CD14-positive monocyte (primary cell): ENCODE data around the gene PLCB1. TPM values are rescaled to one million over a fixed set of nuclear protein-coding genes. Genes with fewer than 3 reads are reported as not detected.

Source experiments
- DNase-seq, 3 donors: peaks; one replicate each; pipeline ENCODE4 v3.0.0-alpha.2; 2011 to 2022
- H2AFZ ChIP-seq: 2 replicates; pipeline ENCODE4 v1.6.0; 2012; ENCODE audit warnings: mild to moderate bottlenecking, low read depth, low read length, inconsistent platforms; ENCODE audit not compliant: insufficient read depth, poor library complexity, severe bottlenecking
- H3K27ac ChIP-seq, 2 donors: 1 replicate in 1 of 2; 2 replicates in 1 of 2; pipeline ENCODE4 v1.5.1; 2012 to 2013; ENCODE audit warnings: low read length in 2 of 2, control low read depth in 1 of 2, inconsistent platforms in 1 of 2, low read depth in 1 of 2, mild to moderate bottlenecking in 1 of 2
- H3K27me3 ChIP-seq, 2 donors: one replicate each; pipeline versions ENCODE4 v1.6.0 to v1.6.1; 2011 to 2013; ENCODE audit warnings: low read length in 2 of 2; ENCODE audit not compliant: control insufficient read depth in 2 of 2, insufficient read depth in 2 of 2
- H3K36me3 ChIP-seq, 2 donors: replicated peaks in 1 of 2; 1 replicate in 1 of 2; 2 replicates in 1 of 2; pipeline versions ENCODE4 v1.5.1 to v1.6.1; 2012 to 2013; ENCODE audit warnings: low read length in 2 of 2, control low read depth in 1 of 2, inconsistent platforms in 1 of 2, mild to moderate bottlenecking in 1 of 2; ENCODE audit not compliant: insufficient read depth in 2 of 2, control insufficient read depth in 1 of 2
- H3K4me1 ChIP-seq, 2 donors: 1 replicate in 1 of 2; 2 replicates in 1 of 2; pipeline versions ENCODE4 v1.5.1 to v1.6.1; 2012 to 2013; ENCODE audit warnings: low read length in 2 of 2, control low read depth in 1 of 2, inconsistent platforms in 1 of 2, mild to moderate bottlenecking in 1 of 2, moderate library complexity in 1 of 2; ENCODE audit not compliant: insufficient read depth in 2 of 2, control insufficient read depth in 1 of 2
- H3K4me2 ChIP-seq: replicated peaks from 2 replicates; pipeline ENCODE3; 2012; ENCODE audit warnings: low read length, moderate library complexity, mild to moderate bottlenecking; ENCODE audit not compliant: poor library complexity, severe bottlenecking; ENCODE audit errors: extremely low read depth
- H3K4me3 ChIP-seq, 3 experiments: fragments of 200-600 bp in 1 of 3; sonication (generic) in 1 of 3; replicated peaks in 1 of 3; 1 replicate in 2 of 3; 2 replicates in 1 of 3; pipeline ENCODE4 v1.5.1; 2011 to 2013; ENCODE audit warnings: low read length in 3 of 3, mild to moderate bottlenecking in 3 of 3, control low read depth in 2 of 3, low read depth in 2 of 3, inconsistent platforms in 1 of 3, moderate library complexity in 1 of 3
- H3K79me2 ChIP-seq: 2 replicates; pipeline ENCODE4 v1.6.0; 2012; ENCODE audit warnings: mild to moderate bottlenecking, control low read depth, inconsistent platforms, low read length, moderate library complexity; ENCODE audit not compliant: insufficient read depth
- H3K9ac ChIP-seq: 2 replicates; pipeline ENCODE4 v1.6.0; 2017; ENCODE audit warnings: low read length, mild to moderate bottlenecking; ENCODE audit not compliant: insufficient read depth, poor library complexity, severe bottlenecking
- H3K9me3 ChIP-seq, 2 donors: replicated peaks in 1 of 2; 1 replicate in 1 of 2; 2 replicates in 1 of 2; pipeline versions ENCODE4 v1.5.1 to v1.6.1; 2012 to 2013; ENCODE audit warnings: low read length in 2 of 2, control low read depth in 1 of 2; ENCODE audit not compliant: control insufficient read depth in 1 of 2, insufficient read depth in 1 of 2
- H4K20me1 ChIP-seq: 2 replicates; pipeline ENCODE4 v1.6.0; 2012; ENCODE audit warnings: mild to moderate bottlenecking, low read length, control low read depth, moderate library complexity; ENCODE audit not compliant: insufficient read depth
- H3K27ac Mint-ChIP-seq, 7 donors: one replicate each; pipeline ENCODE4 v1.8.0; 2020; ENCODE audit warnings: mild to moderate bottlenecking in 7 of 7, mixed read lengths in 7 of 7, moderate library complexity in 6 of 7, inconsistent platforms in 2 of 7
- H3K27me3 Mint-ChIP-seq, 3 donors: one replicate each; pipeline ENCODE4 v1.8.0; 2021 to 2022; ENCODE audit warnings: low read depth in 3 of 3, mild to moderate bottlenecking in 3 of 3, mixed read lengths in 3 of 3, moderate library complexity in 3 of 3, inconsistent platforms in 1 of 3
- H3K36me3 Mint-ChIP-seq, 2 donors: one replicate each; pipeline ENCODE4 v1.8.0; 2020; ENCODE audit warnings: mixed read lengths in 2 of 2, inconsistent platforms in 1 of 2, mild to moderate bottlenecking in 1 of 2
- H3K4me1 Mint-ChIP-seq: one replicate; pipeline ENCODE4 v1.8.0; 2020; ENCODE audit warnings: mild to moderate bottlenecking, mixed read lengths
- H3K4me3 Mint-ChIP-seq, 2 donors: one replicate each; pipeline ENCODE4 v1.8.0; 2020; ENCODE audit warnings: mild to moderate bottlenecking in 2 of 2, mixed read lengths in 2 of 2, moderate library complexity in 1 of 2
- H3K9me3 Mint-ChIP-seq, 7 donors: one replicate each; pipeline ENCODE4 v1.8.0; 2020 to 2022; ENCODE audit warnings: mixed read lengths in 7 of 7, mild to moderate bottlenecking in 6 of 7, moderate library complexity in 6 of 7, inconsistent platforms in 2 of 7
- CTCF ChIP-seq: fragments of 200-600 bp; IDR thresholded peaks from one replicate; pipeline ENCODE4 v1.8.0; 2022; ENCODE audit warnings: antibody characterized with exemption, mild to moderate bottlenecking
- WGBS: methylation state at CpG from one replicate; pipeline ENCODE4 v1.1.5; 2013; ENCODE audit warnings: missing lambda C conversion rate; ENCODE audit not compliant: insufficient coverage; 5-methylcytosine and 5-hydroxymethylcytosine counted together
- intact Hi-C, 2 donors: fragments of 100-400 bp; cut with micrococcal nuclease; formaldehyde crosslinking; loops; one replicate each; pipeline versions ENCODE4 v1.15.0 to v1.15.1; 2023
- polyA plus RNA-seq, 3 donors: library from polyadenylated mRNA; depleted of rRNA in 1 of 3; unstranded in 2 of 3; stranded (reverse) in 1 of 3; fragments of 300-500 nt in 2 of 3; fragments of >200 nt in 1 of 3; fragmentation: Illumina TruSeq in 2 of 3; gene quantifications; 1 replicate in 2 of 3; 2 replicates in 1 of 3; pipeline ENCODE4 v1.2.3, GENCODE V29; 2012 to 2021

Gene PLCB1
- polyA plus RNA-seq, 3 donors, result 8.6 to 16.4 (median 13.2) TPM

DNA sequence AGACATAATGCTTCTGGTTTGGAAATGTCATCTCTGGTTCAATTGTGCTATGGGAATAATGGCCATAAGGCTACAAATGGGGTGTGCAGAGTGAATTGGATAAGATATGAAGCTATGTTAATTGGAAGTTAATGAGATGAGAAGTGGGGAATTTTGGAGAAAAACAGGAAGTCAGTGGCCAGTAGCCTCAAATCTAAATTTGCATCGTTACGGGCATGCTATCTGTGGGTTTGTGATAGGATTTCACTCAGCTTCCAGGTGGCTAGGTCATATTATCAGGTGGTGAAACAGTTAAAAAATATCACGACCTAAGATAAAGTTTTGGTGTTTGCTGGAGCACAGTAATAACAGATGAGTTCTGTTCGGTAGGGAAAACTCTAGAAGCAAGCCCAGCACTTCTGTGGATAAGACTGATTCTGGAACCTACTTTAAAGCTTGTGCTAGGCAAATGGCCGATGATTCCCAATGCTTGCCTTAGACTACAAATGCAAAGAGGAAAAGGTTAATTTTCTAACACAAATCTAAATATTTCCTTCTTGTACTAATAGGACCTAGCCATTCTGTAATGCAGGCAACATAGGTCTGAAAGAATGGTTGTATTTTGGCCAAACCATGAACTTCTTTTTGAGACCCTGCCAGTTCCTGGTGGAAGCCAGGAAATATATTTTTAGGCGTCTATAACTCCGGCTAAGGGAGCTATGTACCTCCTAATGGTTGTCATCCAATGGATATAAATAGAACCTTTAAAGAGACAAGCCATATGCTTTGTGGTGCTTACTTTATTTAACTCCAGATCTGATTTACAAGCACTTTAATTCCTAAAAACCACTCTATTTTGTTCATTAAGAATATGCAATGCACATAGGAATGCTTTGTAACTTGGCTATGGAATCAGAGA is 111.0 kb downstream of the PLCB1 start:
- Histone ChIP-seq H3K4me2 (no peak overlapping the region), H3K9me3 (no peaks in the 10 kb centered on the region), H3K36me3 (no peaks in the 10 kb centered on the region), H3K4me1 (peaks cover 3 to 21% of the 10 kb centered on the region in 2 donors), H3K27ac (no peak overlapping the region), H2AFZ (no peak overlapping the region), H3K9ac (no peak overlapping the region), H4K20me1 (peaks cover 50% of the 10 kb centered on the region), H3K4me3 (no peak overlapping the region), H3K27me3 (no peaks in the 10 kb centered on the region), H3K79me2 (no peaks in the 10 kb centered on the region)
- DNase-seq, result no peak
- Mint-ChIP-seq H3K27me3 (no peaks in the 10 kb centered on the region), H3K4me3 (no peak overlapping the region), H3K9me3 (no peaks in the 10 kb centered on the region), H3K4me1 (peaks cover 42% of the 10 kb centered on the region), H3K36me3 (peaks cover 4 to 6% of the 10 kb centered on the region in 2 donors), H3K27ac (no peak overlapping the region)
- intact Hi-C loops, result no loop called here
- TF ChIP-seq CTCF, result no peak
- 44% methylated on average over 5 of the region's 7 CpGs for WGBS

- Histone ChIP-seq H4K20me1 (peaks cover 45% of the 10 kb centered on the region), H3K9ac (no peak overlapping the region), H3K79me2 (no peaks in the 10 kb centered on the region), H3K27me3 (no peaks in the 10 kb centered on the region), H2AFZ (no peak overlapping the region), H3K27ac (no peak overlapping the region), H3K36me3 (no peaks in the 10 kb centered on the region), H3K4me2 (no peak overlapping the region), H3K4me3 (no peak overlapping the region), H3K4me1 (peaks cover 5 to 23% of the 10 kb centered on the region in 2 donors), H3K9me3 (no peaks in the 10 kb centered on the region)
- Mint-ChIP-seq H3K4me3 (no peak overlapping the region), H3K4me1 (peaks cover 30% of the 10 kb centered on the region), H3K27me3 (no peaks in the 10 kb centered on the region), H3K36me3 (peaks cover 6% of the 10 kb centered on the region in 2 donors), H3K9me3 (no peaks in the 10 kb centered on the region), H3K27ac (no peak overlapping the region)
- no peak for DNase-seq
- no peak for TF ChIP-seq CTCF
- no CpG with 5 or more reads among the region's 2 CpGs for WGBS
- intact Hi-C loops, result no loop called here
These were observed 112.6 kb downstream of the PLCB1 start for GRCh38 chr20:8244637-8245036.
